Kidney (tissue), 14 donors: ENCODE measurements around the gene B3GAT1. TPM values are rescaled to one million over a fixed set of nuclear protein-coding genes. Genes with fewer than 3 reads are reported as not detected.

Experiments used
- DNase-seq, 5 donors: peaks; one replicate each; pipeline ENCODE4 v3.0.0-alpha.2; 2013 to 2020
- FAIRE-seq: peaks from 2 replicates; lab custom pipeline; 2012; peaks lifted over from hg19 to GRCh38; lab: Jason Lieb, UNC
- H3K27ac ChIP-seq, 2 donors: one replicate each; pipeline ENCODE4 v1.7.0; 2013; ENCODE audit warnings: low read depth in 2 of 2, low read length in 2 of 2, inconsistent platforms in 1 of 2
- H3K27me3 ChIP-seq: one replicate; pipeline ENCODE4 v1.7.1; 2013; ENCODE audit warnings: low read length, inconsistent platforms; ENCODE audit not compliant: control insufficient read depth, insufficient read depth
- H3K36me3 ChIP-seq, 3 donors: one replicate each; pipeline versions ENCODE4 v1.7.0 to v1.7.1; 2013; ENCODE audit warnings: low read length in 3 of 3, control low read depth in 1 of 3, inconsistent platforms in 1 of 3; ENCODE audit not compliant: insufficient read depth in 3 of 3, control insufficient read depth in 2 of 3
- H3K4me1 ChIP-seq, 3 donors: one replicate each; pipeline versions ENCODE4 v1.7.0 to v1.7.1; 2013; ENCODE audit warnings: low read length in 3 of 3, inconsistent platforms in 1 of 3, low read depth in 1 of 3; ENCODE audit not compliant: control insufficient read depth in 2 of 3, insufficient read depth in 2 of 3
- H3K4me3 ChIP-seq, 3 donors: one replicate each; pipeline versions ENCODE4 v1.7.0 to v1.8.1; 2013; ENCODE audit warnings: low read length in 3 of 3, control low read depth in 1 of 3, inconsistent platforms in 1 of 3
- H3K9ac ChIP-seq, 3 donors: one replicate each; pipeline versions ENCODE4 v1.7.0 to v1.7.1; 2013; ENCODE audit warnings: low read length in 3 of 3, control low read depth in 1 of 3, inconsistent platforms in 1 of 3
- H3K9me3 ChIP-seq, 3 donors: one replicate each; pipeline versions ENCODE4 v1.7.0 to v1.7.1; 2013; ENCODE audit warnings: low read length in 3 of 3, control low read depth in 1 of 3, inconsistent platforms in 1 of 3; ENCODE audit not compliant: control insufficient read depth in 2 of 3, insufficient read depth in 1 of 3
- intact Hi-C: fragments of 100-400 bp; cut with DNase I; formaldehyde crosslinking; loops from one replicate; pipeline ENCODE4 v1.11.1; 2022
- polyA plus RNA-seq: library from polyadenylated mRNA; stranded (reverse); fragments of 350-450 nt; fragmentation: Illumina TruSeq; extraction: RNeasy Lipid Tissue Mini Kit (QIAGEN cat#74804); gene quantifications from one replicate; pipeline ENCODE4 v1.2.3, GENCODE V29; 2014; ENCODE audit warnings: low read depth, low replicate concordance; ENCODE audit not compliant: insufficient read depth
- total RNA-seq: library from RNA; stranded (reverse); fragmentation: NEBNext Ultra II Directional; extraction: Animal tissue kit (Norgen Biotek cat#: 25700); gene quantifications from one replicate; pipeline ENCODE4 v1.2.1, GENCODE V29; 2021
- TF ChIP-seq, protein P1 (sequence below): IDR thresholded peaks from 3 replicates; pipeline ENCODE4 v1.5.1; 2012; ENCODE audit warnings: mild to moderate bottlenecking, moderate library complexity, borderline replicate concordance; ENCODE audit not compliant: insufficient read depth; ENCODE audit errors: extremely low read depth
- donor health status: control.
- donor health status: control.
- donor health status: control.
- donor health status: control.
- donor health status: control.
- donor health status: DM: yes; HTN: yes; CAD: no.
- donor health status: Normal renal cell carcinoma (clear cell type).

B3GAT1 gene
- total and polyA plus RNA-seq, 2 donors from 2014 or later: 0.82 to 3.7 TPM

DNA sequence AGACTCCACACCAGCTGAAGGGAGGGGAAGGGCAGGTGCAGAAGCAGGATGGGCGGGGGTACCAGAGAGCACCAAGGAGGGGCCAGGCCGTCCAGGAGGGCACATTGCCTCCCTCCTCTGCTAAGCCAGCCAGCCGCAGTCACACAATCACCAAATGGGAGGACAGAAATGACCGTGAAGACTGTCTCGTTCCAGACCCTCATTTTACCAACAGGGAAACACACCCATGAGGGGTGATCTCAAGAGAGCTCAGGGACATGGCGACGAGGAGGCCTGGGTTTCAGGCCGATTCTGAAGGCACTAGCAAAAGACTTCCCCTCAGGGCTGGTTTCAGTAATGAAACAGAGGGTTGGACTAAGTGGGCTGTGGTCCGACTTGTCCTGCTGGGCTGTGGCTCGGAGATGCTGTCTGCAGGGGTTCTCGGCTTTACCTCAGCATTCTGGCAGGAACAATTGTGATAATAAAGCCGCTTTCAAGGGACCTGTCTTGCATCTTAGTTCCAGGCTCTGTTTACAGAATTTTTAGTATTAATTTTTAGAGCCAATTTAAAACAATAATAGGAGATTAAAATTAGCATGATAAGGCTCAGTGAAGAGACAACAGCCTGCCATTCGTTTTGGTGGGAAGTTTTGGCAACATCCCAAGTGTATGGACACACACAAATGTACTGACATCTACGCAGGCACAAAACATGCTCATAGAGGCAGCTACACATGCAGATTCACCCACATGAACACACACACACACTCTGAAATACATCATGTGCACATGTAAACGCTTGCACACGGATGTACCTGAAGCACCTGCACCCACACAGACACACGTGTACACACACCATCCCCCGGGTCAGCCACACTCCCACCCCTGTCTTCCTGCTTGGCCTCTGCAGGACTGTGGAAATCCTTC, 2.0 kb upstream of the B3GAT1 start:
- DNase-seq (no peak), FAIRE-seq (no peak)
- Histone ChIP-seq H3K4me3 (no peak overlapping the region), H3K27me3 (peaks cover 19% of the 10 kb centered on the region), H3K27ac (no peak overlapping the region), H3K9ac (no peak overlapping the region), H3K9me3 (no peaks in the 10 kb centered on the region), H3K36me3 (no peaks in the 10 kb centered on the region), H3K4me1 (no peaks in the 10 kb centered on the region)
- TF ChIP-seq, protein P1, sequence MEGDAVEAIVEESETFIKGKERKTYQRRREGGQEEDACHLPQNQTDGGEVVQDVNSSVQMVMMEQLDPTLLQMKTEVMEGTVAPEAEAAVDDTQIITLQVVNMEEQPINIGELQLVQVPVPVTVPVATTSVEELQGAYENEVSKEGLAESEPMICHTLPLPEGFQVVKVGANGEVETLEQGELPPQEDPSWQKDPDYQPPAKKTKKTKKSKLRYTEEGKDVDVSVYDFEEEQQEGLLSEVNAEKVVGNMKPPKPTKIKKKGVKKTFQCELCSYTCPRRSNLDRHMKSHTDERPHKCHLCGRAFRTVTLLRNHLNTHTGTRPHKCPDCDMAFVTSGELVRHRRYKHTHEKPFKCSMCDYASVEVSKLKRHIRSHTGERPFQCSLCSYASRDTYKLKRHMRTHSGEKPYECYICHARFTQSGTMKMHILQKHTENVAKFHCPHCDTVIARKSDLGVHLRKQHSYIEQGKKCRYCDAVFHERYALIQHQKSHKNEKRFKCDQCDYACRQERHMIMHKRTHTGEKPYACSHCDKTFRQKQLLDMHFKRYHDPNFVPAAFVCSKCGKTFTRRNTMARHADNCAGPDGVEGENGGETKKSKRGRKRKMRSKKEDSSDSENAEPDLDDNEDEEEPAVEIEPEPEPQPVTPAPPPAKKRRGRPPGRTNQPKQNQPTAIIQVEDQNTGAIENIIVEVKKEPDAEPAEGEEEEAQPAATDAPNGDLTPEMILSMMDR: no peak
- intact Hi-C loops: no loop called here

DNA sequence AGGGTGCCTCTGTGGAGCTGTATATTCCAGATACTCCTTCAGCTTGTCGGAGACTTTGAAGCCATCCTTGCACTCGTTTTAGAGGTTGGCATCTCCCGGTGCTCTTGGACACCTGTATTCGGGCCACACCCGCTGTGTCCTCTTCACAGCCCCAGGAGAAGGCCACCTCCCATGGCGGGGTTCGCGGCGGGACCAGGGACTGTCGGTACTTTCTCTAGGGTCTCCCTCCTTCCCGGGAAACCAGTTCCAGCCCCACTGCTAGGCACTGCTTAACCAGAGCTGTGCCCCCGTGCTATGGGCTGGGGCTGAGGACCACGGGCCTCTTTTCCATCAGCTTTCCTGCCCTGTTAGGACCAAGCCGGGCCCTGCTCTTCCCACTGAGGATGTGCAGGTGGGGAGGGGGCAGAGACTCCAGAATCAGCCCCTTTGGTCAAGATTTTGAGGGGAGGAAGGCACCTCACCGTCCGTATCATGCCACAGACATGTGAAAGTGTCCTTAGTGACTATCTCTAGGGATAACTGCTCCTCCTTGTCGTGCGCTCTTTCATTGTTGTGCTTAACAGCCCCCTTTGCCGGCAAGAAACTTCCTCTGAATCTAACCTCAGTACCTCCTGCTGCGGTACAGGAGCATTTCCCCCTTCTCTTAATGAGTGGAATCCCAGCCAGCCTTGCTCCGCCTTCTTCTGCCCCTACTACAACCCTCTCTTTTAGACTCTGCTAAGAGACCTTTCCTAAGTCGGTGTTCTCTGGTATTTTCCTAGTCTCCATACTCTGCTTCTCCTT, 1.2 kb upstream of the B3GAT1 start:
- intact Hi-C loops: no loop called here
- TF ChIP-seq, protein P1: no peak
- DNase-seq (no peak), FAIRE-seq (no peak)
- Histone ChIP-seq H3K9ac (no peak overlapping the region), H3K9me3 (no peaks in the 10 kb centered on the region), H3K4me1 (no peaks in the 10 kb centered on the region), H3K36me3 (no peaks in the 10 kb centered on the region), H3K4me3 (no peak overlapping the region), H3K27me3 (peaks cover 19% of the 10 kb centered on the region), H3K27ac (no peak overlapping the region)

DNA sequence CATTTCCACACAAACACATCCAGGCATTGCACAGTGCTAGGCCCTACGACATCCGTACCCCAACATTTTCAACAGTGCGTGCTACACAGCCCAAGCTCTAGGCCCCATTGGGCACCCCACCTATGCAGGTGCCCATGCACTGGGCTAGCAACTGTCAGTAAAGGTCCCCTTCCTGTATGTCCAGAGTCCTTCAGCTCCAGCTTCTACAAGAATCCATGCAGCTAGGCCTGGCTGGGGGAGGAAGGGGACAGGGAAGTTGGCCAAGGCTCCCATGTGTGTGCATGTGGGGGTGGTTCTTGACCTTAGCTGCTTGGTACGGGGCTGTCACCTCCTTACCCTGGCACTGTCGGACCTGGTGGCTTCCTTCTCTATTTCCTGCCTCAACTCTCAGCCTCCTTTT, 1.3 kb downstream of the B3GAT1 start:
- no peak overlapping the region for H3K4me3 ChIP-seq
- H3K36me3 ChIP-seq: no peaks in the 10 kb centered on the region
- intact Hi-C loops: no loop called here
- DNase-seq: no peak
- FAIRE-seq: no peak
- peaks cover 19% of the 10 kb centered on the region for H3K27me3 ChIP-seq
- H3K9me3 ChIP-seq: no peaks in the 10 kb centered on the region
- no peak overlapping the region for H3K9ac ChIP-seq
- H3K27ac ChIP-seq: no peak overlapping the region
- TF ChIP-seq, protein P1: no peak
- H3K4me1 ChIP-seq: no peaks in the 10 kb centered on the region
